PC-3 (cell line): ENCODE data around the gene NSUN4. TPM values are rescaled to one million over a fixed set of nuclear protein-coding genes. Genes with fewer than 3 reads are reported as not detected.

ENCODE experiments used
- ATAC-seq: fragments of 200-7000 bp; cut with Tn5 transposase; 2 replicates; pipeline ENCODE4 v1.9.1; 2020; ENCODE audit warnings: mild to moderate bottlenecking, moderate library complexity
- BruUV-seq: library from RNA; stranded (reverse); fragments of 400-500 nt; replicated peaks from 2 replicates; lab custom pipeline; 2021; lab: Mats Ljungman, UMichigan
- CTCF ChIA-PET: fragments of 300-600 bp; sonication (Branson Sonifier 250); formaldehyde crosslinking; loops from one replicate; lab custom pipeline; 2022; ENCODE audit warnings: antibody characterized with exemption; lab: Charles Lee
- POLR2A ChIA-PET: fragments of 300-600 bp; sonication (Branson Sonifier 250); formaldehyde crosslinking; loops from one replicate; lab custom pipeline; 2022; ENCODE audit warnings: antibody characterized with exemption; ENCODE audit not compliant: unreplicated experiment; lab: Charles Lee
- DNase-seq: peaks from one replicate; pipeline ENCODE4 v3.0.0-alpha.2; 2015
- H2AFZ ChIP-seq: fragments of 300-600 bp; sonication (generic); 2 replicates; pipeline ENCODE4 v1.6.0; 2016; ENCODE audit warnings: antibody characterized with exemption, low read length
- H3F3A ChIP-seq: fragments of 300-600 bp; sonication (generic); one replicate; pipeline ENCODE4 v1.6.0; 2017; ENCODE audit warnings: antibody characterized with exemption, low read length, control low read depth, mild to moderate bottlenecking; ENCODE audit not compliant: unreplicated experiment
- H3K27ac ChIP-seq: fragments of 300-600 bp; sonication (generic); 2 replicates; pipeline ENCODE4 v1.5.1; 2016; ENCODE audit warnings: mild to moderate bottlenecking, low read length
- H3K27me3 ChIP-seq: fragments of 300-600 bp; sonication (generic); 2 replicates; pipeline ENCODE4 v1.6.1; 2016; ENCODE audit warnings: low read length, mixed read lengths
- H3K36me3 ChIP-seq: fragments of 300-600 bp; sonication (generic); 2 replicates; pipeline ENCODE4 v1.6.1; 2016; ENCODE audit warnings: low read depth, mixed run types, low read length, mixed read lengths
- H3K4me1 ChIP-seq: fragments of 300-600 bp; sonication (generic); 2 replicates; pipeline ENCODE4 v1.5.1; 2016; ENCODE audit warnings: low read length; ENCODE audit not compliant: insufficient read depth
- H3K4me2 ChIP-seq: fragments of 300-600 bp; sonication (generic); 2 replicates; pipeline ENCODE4 v1.6.0; 2016; ENCODE audit warnings: low read length
- H3K4me3 ChIP-seq: fragments of 300-600 bp; sonication (generic); 2 replicates; pipeline ENCODE4 v1.5.1; 2016; ENCODE audit warnings: mild to moderate bottlenecking, low read length, mixed read lengths
- H3K79me2 ChIP-seq: fragments of 300-600 bp; sonication (generic); 2 replicates; pipeline ENCODE4 v1.6.1; 2017; ENCODE audit warnings: low read length, mixed read lengths
- H3K9ac ChIP-seq: fragments of 300-600 bp; sonication (generic); 2 replicates; pipeline ENCODE4 v1.6.0; 2016; ENCODE audit warnings: mild to moderate bottlenecking, low read length
- H3K9me2 ChIP-seq: fragments of 300-600 bp; sonication (generic); replicated peaks from 2 replicates; pipeline ENCODE4 v1.6.1; 2016; ENCODE audit warnings: mixed run types, low read length, mixed read lengths
- H3K9me3 ChIP-seq: fragments of 300-600 bp; sonication (generic); 2 replicates; pipeline ENCODE4 v1.6.1; 2016; ENCODE audit warnings: low read length, mixed read lengths
- H4K20me1 ChIP-seq: fragments of 300-600 bp; sonication (generic); 2 replicates; pipeline ENCODE4 v1.6.1; 2016; ENCODE audit warnings: low read length, mixed read lengths
- CTCF ChIP-seq: fragments of 300-600 bp; sonication (generic); conservative IDR thresholded peaks from 2 replicates; pipeline ENCODE4 v1.5.1; 2017; ENCODE audit warnings: antibody characterized with exemption, low read depth, mild to moderate bottlenecking, low read length
- EZH2 ChIP-seq: fragments of 300-600 bp; sonication (generic); IDR thresholded peaks from one replicate; pipeline ENCODE4 v1.6.1; 2017; ENCODE audit warnings: antibody characterized with exemption, mild to moderate bottlenecking, low read length; ENCODE audit not compliant: unreplicated experiment
- EZH2phosphoT487 ChIP-seq: fragments of 300-600 bp; sonication (generic); IDR thresholded peaks from 2 replicates; pipeline ENCODE4 v1.6.1; 2018; ENCODE audit warnings: mild to moderate bottlenecking, antibody characterized with exemption, low read length, borderline replicate concordance
- intact Hi-C: fragments of 100-400 bp; cut with micrococcal nuclease; formaldehyde crosslinking; loops from 2 replicates; pipeline ENCODE4 v1.9.0; 2023
- total RNA-seq: library from RNA; depleted of rRNA; stranded (reverse); fragments of >200 nt; gene quantifications from 2 replicates; pipeline ENCODE4 v1.2.3, GENCODE V29; 2014

Gene NSUN4
- total RNA-seq, 1 experiment from 2014 or later: 16.8 TPM

- Histone ChIP-seq H4K20me1 (no peaks in the 10 kb centered on the region), H3K36me3 (no peaks in the 10 kb centered on the region), H3K4me2 (no peak overlapping the region), H3K9ac (no peak overlapping the region), H3K4me1 (peaks cover 6% of the 10 kb centered on the region; the same call in 1 of the 2 replicates), H3K4me3 (no peak overlapping the region), H3K27me3 (no peaks in the 10 kb centered on the region), H3K79me2 (no peaks in the 10 kb centered on the region), H3K9me3 (no peaks in the 10 kb centered on the region), H2AFZ (no peak overlapping the region), H3F3A (no peaks in the 10 kb centered on the region), H3K27ac (no peak overlapping the region), H3K9me2 (no peaks in the 10 kb centered on the region)
- BruUV-seq: no TSS peak
- intact Hi-C loops: no loop called here
- no peak; the same call in 1 of the 2 replicates for ATAC-seq
- TF ChIP-seq EZH2phosphoT487: no peak
- TF ChIP-seq CTCF: no peak
- no peak for TF ChIP-seq EZH2
- no peak for DNase-seq
- CTCF ChIA-PET: interaction anchor here (0.7 kb wide), 1 partner anchor 178 kb away, joined by 4 read pairs; no protein-coding TSS in a partner anchor
- POLR2A ChIA-PET: no interaction called here
These were observed 60.7 kb downstream of the NSUN4 start for GRCh38 chr1:46401154-46401913.

GRCh38 chr1:46401964-46402626 lies 61.5 kb downstream of the NSUN4 start:
- TF ChIP-seq CTCF (no peak), EZH2 (no peak), EZH2phosphoT487 (no peak)
- Histone ChIP-seq H3K79me2 (no peaks in the 10 kb centered on the region), H3K36me3 (no peaks in the 10 kb centered on the region), H4K20me1 (no peaks in the 10 kb centered on the region), H3F3A (no peaks in the 10 kb centered on the region), H3K9me2 (no peaks in the 10 kb centered on the region), H3K27me3 (no peaks in the 10 kb centered on the region), H3K27ac (no peak overlapping the region), H2AFZ (no peak overlapping the region), H3K4me1 (peaks cover 6% of the 10 kb centered on the region; the same call in 1 of the 2 replicates), H3K4me3 (no peak overlapping the region), H3K9me3 (no peaks in the 10 kb centered on the region), H3K4me2 (no peak overlapping the region), H3K9ac (no peak overlapping the region)
- intact Hi-C loops: no loop called here
- POLR2A ChIA-PET: no interaction called here
- peak; percentile 71 for ATAC-seq
- no TSS peak for BruUV-seq
- peak; percentile 56 for DNase-seq
- CTCF ChIA-PET: interaction anchor here (0.7 kb wide), 1 partner anchor 177 kb away, joined by 4 read pairs; no protein-coding TSS in a partner anchor
